Body of pancreas (tissue), 4 donors: ENCODE results near the gene MPV17L2. TPM values are rescaled to one million over a fixed set of nuclear protein-coding genes. Genes with fewer than 3 reads are reported as not detected.
A peak's percentile ranks its signal among the peaks of the same experiment; 100 is the strongest.

ENCODE experiments used
- ATAC-seq: fragments of 150-250 bp; one replicate; pipeline ENCODE4 v1.9.1; 2016
- DNase-seq, 4 donors: peaks; one replicate each; pipeline ENCODE4 v3.0.0-alpha.2; 2019
- H3K27ac ChIP-seq, 4 donors: fragments of 200-600 bp; sonication (generic); 1 replicate in 3 of 4; 2 replicates in 1 of 4; pipeline versions ENCODE4 v1.5.1 to v1.6.1; 2016 to 2019; ENCODE audit warnings: mild to moderate bottlenecking in 1 of 4, mixed read lengths in 1 of 4, moderate library complexity in 1 of 4
- H3K27me3 ChIP-seq, 2 donors: fragments of 200-600 bp; sonication (generic); one replicate each; pipeline ENCODE4 v1.6.0; 2016; ENCODE audit warnings: mild to moderate bottlenecking in 1 of 2
- H3K36me3 ChIP-seq, 2 donors: fragments of 200-600 bp; sonication (generic); replicated peaks in 1 of 2; 2 replicates each; pipeline ENCODE4 v1.5.1; 2016; ENCODE audit warnings: low read depth in 2 of 2; ENCODE audit not compliant: insufficient read depth in 1 of 2
- H3K4me1 ChIP-seq: fragments of 200-600 bp; sonication (generic); one replicate; pipeline ENCODE4 v1.6.0; 2016
- H3K4me3 ChIP-seq, 2 donors: fragments of 200-600 bp; sonication (generic); 1 replicate in 1 of 2; 2 replicates in 1 of 2; pipeline ENCODE4 v1.5.1; 2016 to 2019
- H3K9me3 ChIP-seq, 3 donors: fragments of 200-600 bp; sonication (generic); 1 replicate in 2 of 3; 2 replicates in 1 of 3; pipeline ENCODE4 v1.5.1; 2016
- CTCF ChIP-seq, 7 experiments: fragments of 450-650 bp in 4 of 7; fragments of 200-600 bp in 3 of 7; sonication (generic) in 3 of 7; IDR thresholded peaks; one replicate each; pipeline ENCODE4 v1.5.1; 2016 to 2019; ENCODE audit warnings: antibody characterized with exemption in 7 of 7
- POLR2A ChIP-seq, 3 donors: fragments of 450-650 bp; IDR thresholded peaks; one replicate each; pipeline ENCODE4 v1.6.1; 2016; ENCODE audit warnings: antibody characterized with exemption in 3 of 3, mild to moderate bottlenecking in 2 of 3
- WGBS, 2 donors: methylation state at CpG; one replicate each; pipeline ENCODE4 v1.1.5; 2017; 5-methylcytosine and 5-hydroxymethylcytosine counted together
- intact Hi-C: fragments of 100-400 bp; cut with DNase I; formaldehyde crosslinking; loops from one replicate; pipeline ENCODE4 v1.15.1; 2023
- total RNA-seq, 2 donors: library from RNA; depleted of rRNA; stranded (reverse); fragments of >200 nt; gene quantifications; one replicate each; pipeline ENCODE4 v1.1.0, GENCODE V29; 2016

The MPV17L2 gene
- total RNA-seq, 2 donors from 2014 or later = 3.4 to 5.6 TPM

DNA sequence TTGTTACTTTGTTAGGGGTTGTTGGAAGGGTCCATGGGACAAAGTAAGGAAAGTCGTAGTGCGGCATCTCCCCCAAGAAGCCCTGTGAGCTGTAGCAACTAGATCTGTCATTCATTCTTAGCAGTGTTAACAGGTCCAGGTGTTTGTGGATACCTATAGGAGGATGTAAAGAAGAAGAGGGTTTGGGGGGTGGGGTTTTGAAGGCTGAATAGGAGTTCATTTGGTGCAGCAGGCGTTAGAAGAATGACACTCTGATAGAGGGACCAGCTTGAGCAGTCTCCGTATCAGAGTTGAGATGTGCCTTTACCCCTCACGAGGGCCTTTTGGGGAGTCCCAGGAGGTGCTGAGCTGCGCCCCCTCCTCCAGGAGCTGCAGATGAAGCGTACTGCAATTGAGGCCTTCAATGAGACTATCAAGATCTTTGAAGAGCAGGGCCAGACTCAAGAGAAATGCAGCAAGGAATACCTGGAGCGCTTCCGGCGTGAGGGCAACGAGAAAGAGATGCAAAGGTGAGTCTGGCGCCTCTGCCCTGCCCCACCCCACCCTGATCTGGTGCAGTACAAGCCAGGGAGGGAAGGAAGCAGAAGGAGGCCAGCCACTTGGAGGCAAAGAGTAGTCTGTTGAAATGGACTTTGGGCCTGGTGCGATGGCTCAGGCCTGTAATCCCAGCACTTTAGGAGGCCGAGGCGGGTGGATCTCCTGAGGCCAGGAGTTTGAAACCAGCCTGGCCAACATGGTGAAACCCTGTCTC lies 27.0 kb upstream of the MPV17L2 start:
- Histone ChIP-seq H3K36me3 (peaks cover 0 to 2% of the 10 kb centered on the region in 2 donors), H3K4me1 (peaks cover 9% of the 10 kb centered on the region), H3K9me3 (no peaks in the 10 kb centered on the region), H3K4me3 (no peak overlapping the region), H3K27me3 (no peaks in the 10 kb centered on the region), H3K27ac (no peak overlapping the region)
- no peak for TF ChIP-seq POLR2A (IDR thresholded peaks at IDR 0.05)
- no peak for TF ChIP-seq CTCF (IDR thresholded peaks at IDR 0.05)
- 94 to 97% methylated on average over 13 to 15 of the region's 15 CpGs for WGBS, 2 donors
- intact Hi-C loops = no loop called here
- ATAC-seq (no peak), DNase-seq (no peak)

GRCh38 chr19:18167011-18167410 lies 26.0 kb upstream of the MPV17L2 start:
- H3K4me1 ChIP-seq = peaks cover 5% of the 10 kb centered on the region
- ATAC-seq = no peak
- no peaks in the 10 kb centered on the region for H3K27me3 ChIP-seq
- 93 to 94% methylated on average over 11 to 21 of the region's 21 CpGs for WGBS, 2 donors
- peaks cover 0 to 2% of the 10 kb centered on the region in 2 donors for H3K36me3 ChIP-seq
- no peak for DNase-seq
- no peaks in the 10 kb centered on the region for H3K9me3 ChIP-seq
- no peak overlapping the region for H3K27ac ChIP-seq
- TF ChIP-seq CTCF (IDR thresholded peaks at IDR 0.05) (no peak), POLR2A (IDR thresholded peaks at IDR 0.05) (no peak)
- H3K4me3 ChIP-seq = no peak overlapping the region
- intact Hi-C loops = no loop called here

- Histone ChIP-seq H3K27me3 (no peaks in the 10 kb centered on the region), H3K4me3 (no peak overlapping the region), H3K4me1 (peaks cover 5% of the 10 kb centered on the region), H3K36me3 (peaks cover 0 to 2% of the 10 kb centered on the region in 2 donors), H3K9me3 (no peaks in the 10 kb centered on the region), H3K27ac (no peak overlapping the region)
- DNase-seq (peak in 3 of 4 donors; percentile 42 to 65 (median 55)), ATAC-seq (peak; percentile 67)
- intact Hi-C loops = no loop called here
- 60 to 71% methylated on average over 14 of the region's 14 CpGs for WGBS, 2 donors
- TF ChIP-seq POLR2A (IDR thresholded peaks at IDR 0.05) = no peak
- peak; percentile 52 to 70 (median 63) for TF ChIP-seq CTCF (IDR thresholded peaks at IDR 0.05)
These were observed 24.9 kb upstream of the MPV17L2 start for GRCh38 chr19:18167975-18168645.

- no peak for TF ChIP-seq CTCF (IDR thresholded peaks at IDR 0.05)
- no peak for TF ChIP-seq POLR2A (IDR thresholded peaks at IDR 0.05)
- WGBS, 2 donors = 93 to 97% methylated on average over 37 to 63 of the region's 66 CpGs
- intact Hi-C loops = no loop called here
These were observed 24.2 kb upstream of the MPV17L2 start for GRCh38 chr19:18168673-18169381.

More at GRCh38 chr19:18168673-18169381, 24.2 kb upstream of the MPV17L2 start:
- no peak overlapping the region for H3K4me3 ChIP-seq
- H3K36me3 ChIP-seq = peaks cover 0 to 2% of the 10 kb centered on the region in 2 donors
- no peaks in the 10 kb centered on the region for H3K9me3 ChIP-seq
- peak overlapping the region in 1 of 4 donors; percentile 88 for H3K27ac ChIP-seq
- no peak for ATAC-seq
- H3K4me1 ChIP-seq = peaks cover 11% of the 10 kb centered on the region
- H3K27me3 ChIP-seq = no peaks in the 10 kb centered on the region
- no peak for DNase-seq
